HL-60/S4 treated with retinoic acid at 250 ng/mL for 4 days and 3 days (cell line): ENCODE measurements around the gene ACACB.

Experiments used
- in situ Hi-C: fragments of 300-500 bp; cut with MboI; formaldehyde crosslinking; loops from 2 replicates; pipeline ENCODE4 v1.7.0; 2022; ENCODE audit warnings: low sequenced_read_pairs

ACACB gene

GRCh38 chr12:109202770-109203169 is 86.4 kb downstream of the ACACB start:
- in situ Hi-C loops: no loop called here

GRCh38 chr12:109203480-109203879 is 87.1 kb downstream of the ACACB start:
- in situ Hi-C loops: no loop called here

GRCh38 chr12:109209082-109209481 is 92.7 kb downstream of the ACACB start:
- in situ Hi-C loops: no loop called here

- in situ Hi-C loops: no loop called here
Observed at GRCh38 chr12:109212460-109213115, 96.2 kb downstream of the ACACB start.

- in situ Hi-C loops: no loop called here
Observed at GRCh38 chr12:109214131-109214530, 97.7 kb downstream of the ACACB start.

- in situ Hi-C loops: no loop called here
Observed at GRCh38 chr12:109218996-109219395, 102.6 kb downstream of the ACACB start.

GRCh38 chr12:109219938-109220337 is 103.6 kb downstream of the ACACB start:
- in situ Hi-C loops: no loop called here

GRCh38 chr12:109221277-109221931 is 105.0 kb downstream of the ACACB start:
- in situ Hi-C loops: no loop called here

- in situ Hi-C loops: no loop called here
Observed at GRCh38 chr12:109222062-109222461, 105.7 kb downstream of the ACACB start.

- in situ Hi-C loops: no loop called here
Observed at GRCh38 chr12:109222496-109222895, 106.1 kb downstream of the ACACB start.

- in situ Hi-C loops: no loop called here
Observed at GRCh38 chr12:109223211-109223610, 106.8 kb downstream of the ACACB start.

GRCh38 chr12:109223868-109224267 is 107.5 kb downstream of the ACACB start:
- in situ Hi-C loops: no loop called here

GRCh38 chr12:109228664-109229063 is 112.3 kb downstream of the ACACB start:
- in situ Hi-C loops: no loop called here

GRCh38 chr12:109230193-109230592 is 113.8 kb downstream of the ACACB start:
- in situ Hi-C loops: no loop called here

- in situ Hi-C loops: no loop called here
Observed at GRCh38 chr12:109232731-109233130, 116.3 kb downstream of the ACACB start.

- in situ Hi-C loops: no loop called here
Observed at GRCh38 chr12:109234012-109234411, 117.6 kb downstream of the ACACB start.

GRCh38 chr12:109236257-109236656 is 119.9 kb downstream of the ACACB start:
- in situ Hi-C loops: no loop called here

GRCh38 chr12:109239179-109239578 is 122.8 kb downstream of the ACACB start:
- in situ Hi-C loops: no loop called here

GRCh38 chr12:109239691-109240090 is 123.3 kb downstream of the ACACB start:
- in situ Hi-C loops: no loop called here

- in situ Hi-C loops: no loop called here
Observed at GRCh38 chr12:109240365-109240764, 124.0 kb downstream of the ACACB start.

- in situ Hi-C loops: no loop called here
Observed at GRCh38 chr12:109241936-109242335, 125.5 kb downstream of the ACACB start.

GRCh38 chr12:109244073-109244472 is 127.7 kb downstream of the ACACB start:
- in situ Hi-C loops: no loop called here

- in situ Hi-C loops: no loop called here
Observed at GRCh38 chr12:109246221-109246620, 129.8 kb downstream of the ACACB start.
